Heart left ventricle (tissue), 13 donors: ENCODE measurements around the gene CDC42SE2.

Experiments used
- POLR2A ChIP-seq, 2 donors: fragments of 450-650 bp; IDR thresholded peaks; one replicate each; pipeline ENCODE4 v1.6.1; 2017; ENCODE audit warnings: antibody characterized with exemption in 2 of 2, mild to moderate bottlenecking in 2 of 2, moderate library complexity in 2 of 2
- TF ChIP-seq, protein P1 (sequence below), 12 donors: fragments of 200-600 bp; sonication (generic) in 4 of 12; IDR thresholded peaks; one replicate each; pipeline versions ENCODE4 v1.5.0 to v1.8.0; 2018 to 2022; ENCODE audit warnings: antibody characterized with exemption in 12 of 12, mild to moderate bottlenecking in 5 of 12
- donor health status: ischemic (EF 13 %, LVEDD 7.1; RV severe dilation, severe dysfunction).
- donor health status: DM: no; HTN: yes; CAD: no.
- donor health status: DM: no; HTN: no; CAD: no.
- donor health status: ischemic (EF 25% LVEDD 6.9; RV normal size, moderate dysfunction).
- donor health status: ischemic (EF 25% LVEDD 5.7; RV mildly dilated, moderate dysfunction).
- donor health status: ischemic (EF 35%, LVEDD 5.7; RV mildly dilated, moderate dysfunction).
- donor health status: nonischemic (EF 11% LVEDD 7.7; RV severe dilation, severe dysfunction).
- donor health status: DM: yes; HTN: yes; CAD: no.
- donor health status: PGD.
- donor health status: ischemic (EF 29% LVEDD 5.4; RV normal size, mild dysfunction).
- donor health status: nonischemic (EF 23%, LVEDD 6.1; RV moderate dilation, normal function).

DNA sequence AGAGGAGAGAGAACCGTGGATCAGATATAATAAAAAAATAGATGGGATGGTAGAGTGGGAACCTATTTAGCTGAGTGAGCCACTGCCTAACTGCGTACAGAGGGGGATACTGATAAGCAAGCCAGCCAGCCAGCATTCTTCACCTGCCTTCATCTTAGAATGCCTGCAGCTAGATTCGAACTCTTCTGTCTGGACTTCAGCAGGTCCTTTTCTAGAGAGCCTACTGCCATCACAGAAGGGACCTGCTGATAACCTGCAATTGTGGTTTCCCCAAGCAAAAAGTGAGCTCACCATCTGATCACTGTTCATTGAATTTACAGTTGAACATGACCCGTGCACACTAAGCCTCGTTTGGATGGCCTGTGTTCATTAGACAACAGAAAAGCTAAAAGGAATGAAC is 109.4 kb downstream of the CDC42SE2 start:
- TF ChIP-seq, protein P1, sequence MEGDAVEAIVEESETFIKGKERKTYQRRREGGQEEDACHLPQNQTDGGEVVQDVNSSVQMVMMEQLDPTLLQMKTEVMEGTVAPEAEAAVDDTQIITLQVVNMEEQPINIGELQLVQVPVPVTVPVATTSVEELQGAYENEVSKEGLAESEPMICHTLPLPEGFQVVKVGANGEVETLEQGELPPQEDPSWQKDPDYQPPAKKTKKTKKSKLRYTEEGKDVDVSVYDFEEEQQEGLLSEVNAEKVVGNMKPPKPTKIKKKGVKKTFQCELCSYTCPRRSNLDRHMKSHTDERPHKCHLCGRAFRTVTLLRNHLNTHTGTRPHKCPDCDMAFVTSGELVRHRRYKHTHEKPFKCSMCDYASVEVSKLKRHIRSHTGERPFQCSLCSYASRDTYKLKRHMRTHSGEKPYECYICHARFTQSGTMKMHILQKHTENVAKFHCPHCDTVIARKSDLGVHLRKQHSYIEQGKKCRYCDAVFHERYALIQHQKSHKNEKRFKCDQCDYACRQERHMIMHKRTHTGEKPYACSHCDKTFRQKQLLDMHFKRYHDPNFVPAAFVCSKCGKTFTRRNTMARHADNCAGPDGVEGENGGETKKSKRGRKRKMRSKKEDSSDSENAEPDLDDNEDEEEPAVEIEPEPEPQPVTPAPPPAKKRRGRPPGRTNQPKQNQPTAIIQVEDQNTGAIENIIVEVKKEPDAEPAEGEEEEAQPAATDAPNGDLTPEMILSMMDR (IDR thresholded peaks at IDR 0.05), result no peak
- no peak for TF ChIP-seq POLR2A (IDR thresholded peaks at IDR 0.05)
